HG02623 (cell line): ENCODE results near the gene TMX2.
A peak's percentile ranks its signal among the peaks of the same experiment; 100 is the strongest.
"Not testable (repeated sequence)": the region's sequence is repeated elsewhere in the genome, so short reads cannot be mapped to it uniquely, and the experiment has no call there.

Experiments
- ATAC-seq: cut with Tn5 transposase; IDR thresholded peaks from one replicate; pipeline ENCODE4 v1.9.1; 2021; ENCODE audit warnings: moderate library complexity; ENCODE audit not compliant: unreplicated experiment

Gene TMX2

DNA sequence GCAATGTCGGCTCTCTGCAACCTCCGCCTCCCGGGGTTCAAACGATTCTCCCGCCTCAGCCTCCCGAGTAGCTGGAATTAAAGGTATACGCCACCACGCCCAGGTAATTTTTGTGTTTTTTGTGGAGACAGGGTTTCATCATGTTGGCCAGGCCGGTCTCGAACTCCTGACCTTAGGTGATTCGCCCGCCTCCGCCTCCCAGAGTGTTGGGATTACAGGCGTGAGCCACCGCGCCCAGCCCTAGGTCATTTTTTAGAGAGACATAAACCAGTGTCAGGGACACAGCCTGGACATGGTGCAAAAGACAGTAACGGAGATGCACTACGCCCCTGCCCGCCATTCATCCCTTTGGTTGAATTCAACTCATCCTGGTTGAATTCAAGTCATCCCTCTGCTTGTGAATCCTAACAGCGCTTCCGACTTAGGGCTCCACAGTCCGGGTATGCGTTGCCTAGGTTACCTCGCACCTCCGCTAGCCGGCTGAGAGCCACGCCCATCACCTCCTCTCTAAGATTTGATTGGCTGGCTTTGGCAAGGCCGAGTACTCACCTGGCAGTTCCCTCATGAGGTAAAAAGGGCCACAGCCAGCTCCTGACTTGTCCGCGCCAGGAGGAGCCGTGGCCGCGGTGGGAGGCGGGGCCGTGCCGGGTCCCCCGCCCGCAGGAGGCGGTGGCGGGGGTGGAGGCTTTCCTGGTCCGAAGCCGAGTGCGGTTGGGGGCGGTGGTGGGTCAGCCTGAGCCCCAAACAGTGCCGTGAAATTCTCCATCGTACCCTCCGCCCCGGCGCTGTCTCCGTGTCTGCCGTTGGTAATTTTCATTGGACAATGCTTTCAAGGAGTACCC, 758 bp upstream of the TMX2 start, which contains the start of gene MED19:
Gene MED19, minus strand, starts transcription at position 802 of the 842 bp plus-strand sequence. Its CDS starts 36 bp downstream, at position 766.
- peak; percentile 35 for ATAC-seq

DNA sequence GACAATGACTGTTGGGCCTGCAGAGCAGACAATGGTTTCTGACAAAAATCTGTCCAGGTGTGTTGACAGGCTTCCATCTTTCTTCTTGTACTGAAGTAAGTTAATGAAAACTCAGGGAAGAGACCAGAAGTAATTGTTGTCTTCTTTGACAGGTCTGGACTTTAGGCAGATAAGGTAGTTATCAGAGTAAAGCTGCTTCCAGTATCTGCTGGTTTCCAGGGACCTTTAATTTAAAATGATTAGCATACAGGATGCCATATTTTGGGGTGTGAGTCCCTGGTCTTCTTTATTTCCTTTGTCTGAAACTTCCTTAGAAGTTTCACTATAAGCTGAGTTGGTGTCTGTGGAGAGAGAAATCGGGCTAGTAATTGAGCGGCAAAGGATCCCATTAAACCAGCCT, 1.4 kb downstream of the TMX2 start:
- ATAC-seq: no peak

DNA sequence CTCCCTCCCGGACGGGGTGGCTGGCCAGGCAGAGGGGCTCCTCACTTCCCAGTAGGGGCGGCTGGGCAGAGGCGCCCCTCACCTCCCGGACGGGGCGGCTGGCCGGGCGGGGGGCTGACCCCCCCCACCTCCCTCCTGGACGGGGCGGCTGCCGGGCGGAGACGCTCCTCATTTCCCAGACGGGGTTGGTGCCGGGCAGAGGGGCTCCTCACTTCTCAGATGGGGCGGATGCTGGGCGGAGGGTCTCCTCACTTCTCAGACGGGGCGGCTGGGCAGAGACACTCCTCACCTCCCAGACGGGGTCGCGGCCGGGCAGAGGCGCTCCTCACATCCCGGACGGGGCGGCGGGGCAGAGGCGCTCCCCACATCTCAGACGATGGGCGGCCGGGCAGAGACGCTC, 4.3 kb downstream of the TMX2 start:
- not testable (repeated sequence) for ATAC-seq

DNA sequence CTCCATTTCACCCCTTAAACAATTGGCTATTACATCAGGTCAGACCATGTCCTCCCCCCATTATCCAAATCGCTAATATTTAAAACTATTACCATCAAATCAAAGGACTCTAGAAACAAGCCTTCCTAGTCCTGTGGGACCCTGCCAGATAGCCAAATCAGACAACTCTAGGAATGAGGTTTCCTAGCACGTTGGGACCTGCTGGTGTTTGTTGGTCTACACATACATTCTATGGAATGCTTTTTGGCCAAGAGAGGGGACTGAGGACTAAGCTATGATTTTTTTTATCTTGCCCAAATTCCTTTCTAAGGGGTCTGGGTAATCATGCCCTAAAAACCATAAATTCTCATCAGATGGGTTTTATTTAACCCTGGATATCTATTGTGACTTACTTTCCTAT, 14.8 kb downstream of the TMX2 start:
- ATAC-seq: no peak

DNA sequence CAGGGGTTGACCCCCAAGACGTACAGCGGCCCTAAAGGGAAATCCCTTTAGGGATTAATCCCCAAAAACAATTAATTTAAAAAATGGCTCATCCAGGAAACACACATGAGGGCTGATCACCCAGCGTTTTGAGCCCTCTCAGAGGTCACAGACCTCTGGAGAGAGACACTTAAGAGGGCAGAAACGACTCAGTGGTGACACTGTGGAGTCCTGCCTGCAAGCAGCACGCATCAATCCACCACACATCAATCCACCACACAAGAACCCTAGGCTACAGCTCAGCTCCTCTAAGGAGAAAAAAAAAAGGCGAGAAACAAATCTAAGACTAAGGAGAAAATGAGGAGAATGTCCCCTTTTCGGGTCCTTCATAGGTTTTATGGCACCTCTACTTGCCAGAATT, 16.4 kb downstream of the TMX2 start:
- ATAC-seq: no peak

GRCh38 chr11:57729479-57729878, 17.1 kb downstream of the TMX2 start:
- ATAC-seq: no peak

DNA sequence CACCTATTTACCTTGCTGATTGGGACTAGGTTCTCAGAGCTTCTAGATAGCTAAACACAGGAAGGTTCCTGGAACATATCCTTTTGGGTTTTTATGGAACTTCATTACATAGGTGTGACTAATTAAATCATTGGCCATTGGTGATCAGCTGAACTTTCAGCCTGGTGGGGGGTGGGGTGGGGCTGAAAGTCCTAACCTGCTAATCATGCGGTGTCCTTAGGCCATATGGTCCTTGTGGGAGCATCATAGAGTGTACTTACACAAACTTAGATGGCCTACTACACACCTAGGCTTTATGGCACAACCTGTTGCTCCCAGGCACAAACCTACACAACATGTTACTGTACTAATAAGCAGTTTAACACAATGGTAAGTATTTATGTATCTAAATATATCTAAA, 20.3 kb downstream of the TMX2 start:
- ATAC-seq: no peak

GRCh38 chr11:57735619-57736298, 23.4 kb downstream of the TMX2 start:
- ATAC-seq: no peak

DNA sequence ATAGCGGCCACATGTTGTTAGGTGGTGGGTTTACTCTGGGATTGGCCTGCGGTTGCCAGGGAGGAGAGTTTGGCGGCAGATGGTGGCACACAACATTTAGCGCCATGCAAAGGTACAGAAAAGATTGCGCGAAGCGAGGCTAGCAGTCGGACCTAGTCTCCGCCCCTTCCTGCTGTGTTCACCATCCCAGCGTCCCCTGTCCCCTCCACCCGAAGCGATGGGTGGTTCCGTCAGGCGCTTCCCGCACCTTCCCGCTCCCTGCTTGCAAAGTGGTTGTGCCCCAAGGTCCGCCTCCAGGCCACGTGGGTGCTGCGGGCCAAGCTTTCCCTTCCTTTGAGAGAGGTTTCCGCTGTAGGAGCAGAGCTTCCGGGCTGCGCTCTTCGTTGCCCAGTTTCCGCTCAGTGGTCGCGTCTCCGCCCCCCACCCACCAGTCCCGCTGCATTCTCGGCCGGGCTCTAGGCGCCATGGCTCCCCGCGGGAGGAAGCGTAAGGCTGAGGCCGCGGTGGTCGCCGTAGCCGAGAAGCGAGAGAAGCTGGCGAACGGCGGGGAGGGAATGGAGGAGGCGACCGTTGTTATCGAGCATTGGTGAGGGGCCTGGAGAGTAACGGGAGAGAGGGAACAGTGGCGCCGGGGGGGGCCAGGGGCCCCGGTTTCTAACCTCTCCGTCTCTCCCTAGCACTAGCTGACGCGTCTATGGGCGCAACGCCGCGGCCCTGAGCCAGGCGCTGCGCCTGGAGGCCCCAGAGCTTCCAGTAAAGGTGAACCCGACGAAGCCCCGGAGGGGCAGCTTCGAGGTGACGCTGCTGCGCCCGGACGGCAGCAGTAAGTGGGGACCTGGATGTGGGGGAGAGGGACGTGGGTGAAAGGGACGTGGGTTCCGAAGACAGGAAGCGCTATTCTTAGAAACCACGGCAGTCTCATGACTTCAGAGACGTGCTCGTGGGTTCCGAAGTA, 29.0 kb downstream of the TMX2 start, which contains the start of gene SELENOH:
Gene SELENOH, plus strand, starts transcription at position 360 of the 955 bp plus-strand sequence. Its CDS starts 105 bp downstream, at position 465.
- ATAC-seq: peak; percentile 86

GRCh38 chr11:57742087-57742452, 29.7 kb downstream of the TMX2 start:
- ATAC-seq: no peak

DNA sequence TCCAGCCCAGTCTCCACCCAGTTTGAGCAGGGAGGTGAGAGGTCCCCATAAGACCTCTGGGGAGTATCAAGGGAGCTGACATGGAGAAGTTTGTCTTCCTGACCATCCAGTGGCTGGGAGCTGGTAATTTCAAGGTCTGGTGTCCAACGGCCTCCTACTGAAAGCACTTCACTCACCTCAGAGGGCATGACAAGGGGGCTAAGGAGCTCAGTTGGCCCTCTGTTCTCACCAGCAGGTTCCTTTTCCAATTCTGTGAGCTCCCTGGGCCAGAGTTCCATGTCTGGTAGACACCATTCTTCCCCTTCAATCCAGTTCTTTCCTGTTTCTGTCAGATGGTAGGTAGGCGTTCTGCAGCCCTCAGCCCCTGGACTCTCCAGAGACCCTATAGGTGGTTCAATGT, 32.0 kb downstream of the TMX2 start:
- no peak for ATAC-seq

GRCh38 chr11:57745206-57745605, 32.8 kb downstream of the TMX2 start:
- no peak for ATAC-seq

- no peak for ATAC-seq
Observed at GRCh38 chr11:57746920-57747319, 34.5 kb downstream of the TMX2 start.

DNA sequence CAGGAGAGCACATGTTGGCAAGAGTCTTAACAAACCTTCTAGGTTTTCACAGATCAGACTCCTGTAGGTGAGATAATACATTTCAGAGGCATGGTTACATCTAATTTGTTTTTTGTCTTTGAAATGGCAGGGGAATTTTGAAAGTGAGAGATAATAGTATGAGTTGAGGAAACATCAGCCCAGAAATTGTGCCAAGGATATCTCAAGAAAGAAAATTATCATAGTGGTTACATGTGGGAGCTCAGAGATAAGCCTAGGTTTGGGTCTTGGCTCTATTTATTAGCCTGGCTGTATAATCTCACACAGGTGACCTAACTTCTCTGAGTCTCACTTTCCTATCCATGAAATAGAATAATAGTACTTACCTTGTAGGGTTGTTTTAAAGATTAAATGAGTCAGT, 38.8 kb downstream of the TMX2 start:
- no peak for ATAC-seq

DNA sequence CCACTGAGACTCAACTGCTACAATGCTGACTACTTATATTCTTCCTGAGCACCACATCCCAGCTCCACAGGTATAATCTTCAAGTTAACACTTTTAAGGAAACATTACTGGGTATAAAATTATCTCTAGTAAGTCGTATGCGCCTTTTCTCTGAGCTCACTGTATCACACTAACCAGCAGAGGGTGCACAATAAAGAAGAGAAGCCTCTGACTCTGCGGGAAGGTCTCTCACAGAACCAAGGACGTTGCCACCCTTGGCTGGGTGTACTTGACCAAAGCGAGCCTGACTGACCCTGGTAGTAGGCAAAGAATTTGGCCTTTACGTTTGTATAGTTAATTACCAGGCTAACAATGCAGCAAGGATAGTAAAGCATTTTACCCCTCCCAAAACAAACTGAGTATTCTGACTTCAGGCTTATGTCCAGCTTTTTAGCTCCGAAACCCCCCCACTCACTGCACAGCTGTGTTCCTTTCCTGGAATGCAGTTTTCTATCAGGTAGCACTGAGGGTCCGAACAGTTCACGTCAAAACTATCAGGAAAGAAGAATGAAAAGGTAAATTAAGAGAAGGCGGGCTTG, 39.4 kb downstream of the TMX2 start, which contains the start of gene BTBD18:
Gene BTBD18, minus strand, starts transcription at position 144 of the 578 bp plus-strand sequence. CDS start 631 bp downstream, outside the sequence.
- ATAC-seq: no peak

DNA sequence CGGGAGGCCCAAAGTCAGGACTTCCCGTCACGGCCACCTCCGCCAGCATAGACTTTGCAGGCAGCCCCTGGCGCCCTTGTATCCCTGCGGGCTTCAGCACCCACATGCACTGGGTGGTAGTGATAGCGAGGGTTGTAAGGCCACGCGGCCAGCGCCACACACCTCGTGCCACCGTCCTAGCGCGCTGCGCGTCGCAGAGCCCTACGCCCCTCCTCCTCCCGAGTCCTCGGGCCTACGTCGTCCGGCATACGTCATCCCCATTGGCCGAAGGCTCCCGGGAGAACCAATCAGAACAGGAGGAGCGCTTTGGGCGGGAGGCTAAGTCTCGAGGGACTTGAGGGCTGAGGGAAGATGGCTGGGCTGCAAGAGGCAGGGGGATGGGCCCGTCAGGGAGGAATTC, 40.6 kb downstream of the TMX2 start:
- ATAC-seq: no peak

GRCh38 chr11:57758174-57758573, 45.8 kb downstream of the TMX2 start:
- ATAC-seq: no peak

DNA sequence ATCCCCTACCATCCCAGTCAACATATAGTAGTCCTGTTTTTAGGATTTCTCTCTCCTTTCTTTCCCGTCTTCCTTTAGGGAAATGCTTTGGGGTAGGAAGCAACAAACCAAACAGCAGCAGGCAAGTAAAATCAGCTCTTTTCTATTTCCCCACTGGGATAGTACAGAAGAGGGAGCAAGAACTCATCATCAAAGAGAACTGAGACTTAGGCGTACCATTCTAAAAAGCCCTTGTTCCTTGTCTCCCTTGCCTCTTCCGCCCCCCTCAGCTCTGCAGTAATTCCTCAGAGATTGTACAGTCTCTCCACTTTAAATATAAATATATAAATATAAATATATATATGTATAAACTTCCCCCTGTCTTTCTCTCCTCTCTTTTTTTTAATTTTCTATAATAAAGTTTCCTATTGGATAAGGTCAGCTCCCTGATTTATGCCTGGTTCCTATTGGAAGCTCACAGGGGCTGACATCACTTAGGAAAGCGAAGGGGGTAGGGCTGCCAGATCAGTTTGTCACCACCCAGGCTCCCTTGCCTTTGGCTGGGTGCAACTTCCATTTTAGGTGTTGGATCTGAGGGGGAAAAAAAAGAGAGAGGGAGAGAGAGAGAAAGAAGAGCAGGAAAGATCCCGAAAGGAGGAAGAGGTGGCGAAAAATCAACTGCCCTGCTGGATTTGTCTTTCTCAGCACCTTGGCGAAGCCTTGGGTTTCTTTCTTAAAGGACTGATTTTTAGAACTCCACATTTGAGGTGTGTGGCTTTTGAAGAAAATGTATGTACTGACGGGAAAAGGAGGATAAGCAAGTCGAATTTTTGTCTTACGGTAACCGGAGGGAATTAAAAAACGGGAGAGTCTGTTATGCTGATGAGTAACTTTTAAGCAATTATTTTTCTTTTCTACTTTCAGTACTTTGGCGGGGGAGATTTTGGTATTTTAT, 49.2 kb downstream of the TMX2 start, which contains the start of gene CTNND1:
Gene CTNND1, plus strand, starts transcription at position 502 of the 934 bp plus-strand sequence. CDS start 29,677 bp downstream, outside the sequence.
- peak; percentile 95 for ATAC-seq

DNA sequence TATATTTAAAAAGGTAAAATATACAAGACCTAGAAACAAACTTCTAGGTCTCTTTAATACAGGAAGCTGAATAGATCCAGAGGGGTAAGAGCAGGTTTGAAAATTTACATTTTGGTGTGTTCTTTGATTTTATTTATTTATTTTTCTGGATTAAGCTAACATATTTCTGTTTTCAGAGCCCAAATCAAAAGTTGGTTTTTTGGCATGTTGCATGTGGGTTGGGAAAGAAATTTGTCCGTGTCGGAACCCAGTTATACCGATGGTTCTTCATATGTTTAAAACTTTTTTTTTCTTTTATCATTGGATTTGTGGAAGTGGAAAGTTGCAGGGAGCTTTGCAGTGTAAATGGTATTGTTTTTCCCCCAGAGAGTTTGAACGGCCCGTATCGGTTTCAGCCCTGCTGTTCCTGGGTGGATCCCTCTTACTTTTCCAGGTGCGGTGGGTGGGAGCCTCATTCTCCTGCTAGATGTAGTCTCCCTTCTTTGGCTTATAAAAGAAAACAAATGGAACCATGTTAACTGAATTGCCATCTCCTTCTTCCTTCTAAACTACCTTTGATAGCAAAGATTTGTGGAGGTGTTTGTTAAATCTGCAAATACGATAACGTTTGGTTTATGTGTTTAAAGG, 50.0 kb downstream of the TMX2 start:
- ATAC-seq: no peak
